Chondrocyte (in vitro differentiated cells): ENCODE results near the gene HRG. TPM values are rescaled to one million over a fixed set of nuclear protein-coding genes. Genes with fewer than 3 reads are reported as not detected.

Experiments
- DNase-seq: peaks from one replicate; pipeline ENCODE4 v3.0.0; 2021; ENCODE audit warnings: mixed read lengths, low spot score
- H3K27ac Mint-ChIP-seq: one replicate; pipeline ENCODE4 v1.8.0; 2021; ENCODE audit warnings: mild to moderate bottlenecking, moderate library complexity, mixed read lengths; ENCODE audit not compliant: unreplicated experiment
- H3K27me3 Mint-ChIP-seq: 2 replicates; pipeline ENCODE4 v1.8.0; 2021; ENCODE audit warnings: low read depth, mixed read lengths
- H3K36me3 Mint-ChIP-seq: 2 replicates; pipeline ENCODE4 v1.8.0; 2021; ENCODE audit warnings: low read depth, mixed read lengths
- H3K4me1 Mint-ChIP-seq: 2 replicates; pipeline ENCODE4 v1.8.0; 2021; ENCODE audit warnings: low read depth, mild to moderate bottlenecking, mixed read lengths
- H3K4me3 Mint-ChIP-seq: one replicate; pipeline ENCODE4 v1.8.0; 2021; ENCODE audit warnings: mild to moderate bottlenecking, moderate library complexity, mixed read lengths; ENCODE audit not compliant: unreplicated experiment
- H3K9me3 Mint-ChIP-seq: 2 replicates; pipeline ENCODE4 v1.8.0; 2021; ENCODE audit warnings: low read depth, mixed read lengths
- total RNA-seq: library from RNA; stranded (reverse); gene quantifications from 3 replicates; pipeline ENCODE4 v1.2.1, GENCODE V29; 2021
- TF ChIP-seq, protein P1 (sequence below): fragments of 200-600 bp; sonication (generic); IDR thresholded peaks from 2 replicates; pipeline ENCODE4 v1.5.0; 2021; ENCODE audit warnings: antibody characterized with exemption, mild to moderate bottlenecking, moderate library complexity

Gene HRG
- total RNA-seq, 1 donor from 2014 or later: not detected

GRCh38 chr3:186653984-186654383 is 11.8 kb upstream of the HRG start:
- H3K4me1 Mint-ChIP-seq: no peaks in the 10 kb centered on the region
- TF ChIP-seq, protein P1, sequence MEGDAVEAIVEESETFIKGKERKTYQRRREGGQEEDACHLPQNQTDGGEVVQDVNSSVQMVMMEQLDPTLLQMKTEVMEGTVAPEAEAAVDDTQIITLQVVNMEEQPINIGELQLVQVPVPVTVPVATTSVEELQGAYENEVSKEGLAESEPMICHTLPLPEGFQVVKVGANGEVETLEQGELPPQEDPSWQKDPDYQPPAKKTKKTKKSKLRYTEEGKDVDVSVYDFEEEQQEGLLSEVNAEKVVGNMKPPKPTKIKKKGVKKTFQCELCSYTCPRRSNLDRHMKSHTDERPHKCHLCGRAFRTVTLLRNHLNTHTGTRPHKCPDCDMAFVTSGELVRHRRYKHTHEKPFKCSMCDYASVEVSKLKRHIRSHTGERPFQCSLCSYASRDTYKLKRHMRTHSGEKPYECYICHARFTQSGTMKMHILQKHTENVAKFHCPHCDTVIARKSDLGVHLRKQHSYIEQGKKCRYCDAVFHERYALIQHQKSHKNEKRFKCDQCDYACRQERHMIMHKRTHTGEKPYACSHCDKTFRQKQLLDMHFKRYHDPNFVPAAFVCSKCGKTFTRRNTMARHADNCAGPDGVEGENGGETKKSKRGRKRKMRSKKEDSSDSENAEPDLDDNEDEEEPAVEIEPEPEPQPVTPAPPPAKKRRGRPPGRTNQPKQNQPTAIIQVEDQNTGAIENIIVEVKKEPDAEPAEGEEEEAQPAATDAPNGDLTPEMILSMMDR: peak; percentile 20
- no peak overlapping the region for H3K4me3 Mint-ChIP-seq
- no peaks in the 10 kb centered on the region for H3K36me3 Mint-ChIP-seq
- H3K27ac Mint-ChIP-seq: no peak overlapping the region
- DNase-seq: no peak
- peaks cover 30% of the 10 kb centered on the region for H3K27me3 Mint-ChIP-seq
- H3K9me3 Mint-ChIP-seq: no peaks in the 10 kb centered on the region

GRCh38 chr3:186663361-186664118 is 2.3 kb upstream of the HRG start:
- no peaks in the 10 kb centered on the region for H3K9me3 Mint-ChIP-seq
- DNase-seq: no peak
- H3K4me3 Mint-ChIP-seq: no peak overlapping the region
- H3K4me1 Mint-ChIP-seq: no peaks in the 10 kb centered on the region
- H3K27ac Mint-ChIP-seq: no peak overlapping the region
- H3K36me3 Mint-ChIP-seq: no peaks in the 10 kb centered on the region
- TF ChIP-seq, protein P1: no peak
- peaks cover 21% of the 10 kb centered on the region for H3K27me3 Mint-ChIP-seq

GRCh38 chr3:186664119-186664495 is 1.7 kb upstream of the HRG start:
- H3K27me3 Mint-ChIP-seq: peaks cover 15% of the 10 kb centered on the region
- H3K4me3 Mint-ChIP-seq: no peak overlapping the region
- H3K27ac Mint-ChIP-seq: no peak overlapping the region
- H3K4me1 Mint-ChIP-seq: no peaks in the 10 kb centered on the region
- no peaks in the 10 kb centered on the region for H3K9me3 Mint-ChIP-seq
- no peaks in the 10 kb centered on the region for H3K36me3 Mint-ChIP-seq
- DNase-seq: no peak
- TF ChIP-seq, protein P1: no peak

DNA sequence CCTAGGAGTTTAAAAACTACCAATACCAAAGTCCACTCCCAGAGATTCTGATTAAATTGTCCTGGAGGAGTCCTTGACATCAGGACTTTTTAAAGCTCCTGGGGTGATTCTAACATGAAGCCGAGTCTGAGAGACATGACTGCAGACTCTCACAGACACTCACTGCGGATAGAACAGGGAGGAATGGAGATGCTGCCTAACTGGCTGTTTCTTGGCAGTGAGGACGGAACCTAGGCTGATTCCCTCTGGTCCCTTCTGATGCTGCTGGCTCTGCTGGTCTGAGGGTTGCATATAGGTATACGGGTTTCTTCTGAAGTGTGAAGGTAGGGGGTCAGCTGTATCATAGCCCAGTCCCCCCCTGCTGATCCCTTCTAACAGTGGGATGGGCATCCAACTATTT is 1.3 kb upstream of the HRG start:
- no peaks in the 10 kb centered on the region for H3K4me1 Mint-ChIP-seq
- no peak overlapping the region for H3K4me3 Mint-ChIP-seq
- H3K27me3 Mint-ChIP-seq: peaks cover 14% of the 10 kb centered on the region
- no peaks in the 10 kb centered on the region for H3K9me3 Mint-ChIP-seq
- no peaks in the 10 kb centered on the region for H3K36me3 Mint-ChIP-seq
- no peak for DNase-seq
- TF ChIP-seq, protein P1: no peak
- H3K27ac Mint-ChIP-seq: no peak overlapping the region

DNA sequence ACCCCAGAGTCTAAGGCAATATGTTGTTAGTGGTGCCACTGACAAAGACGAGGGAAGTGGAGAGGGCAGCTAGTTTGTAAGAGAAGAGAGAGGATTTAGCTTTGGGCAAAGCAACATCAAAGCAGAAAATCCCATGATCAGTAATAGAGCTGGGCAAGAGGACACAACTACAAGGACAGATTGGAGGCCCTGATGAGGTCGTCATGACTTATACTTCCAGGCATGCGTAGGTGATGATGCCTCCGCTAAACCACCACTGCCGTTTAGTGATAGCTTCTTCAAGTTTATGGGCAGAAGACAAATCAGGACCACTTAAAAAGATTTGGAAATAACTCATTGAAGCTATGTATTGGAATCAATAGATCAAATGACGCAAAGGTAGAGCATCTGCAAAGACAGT is 2.6 kb downstream of the HRG start:
- H3K4me3 Mint-ChIP-seq: no peak overlapping the region
- H3K27me3 Mint-ChIP-seq: peaks cover 27% of the 10 kb centered on the region
- no peaks in the 10 kb centered on the region for H3K4me1 Mint-ChIP-seq
- TF ChIP-seq, protein P1: no peak
- no peaks in the 10 kb centered on the region for H3K9me3 Mint-ChIP-seq
- no peak overlapping the region for H3K27ac Mint-ChIP-seq
- DNase-seq: no peak
- no peaks in the 10 kb centered on the region for H3K36me3 Mint-ChIP-seq
